HCT116 (cell line): ENCODE results near the gene SYNPO. TPM values are rescaled to one million over a fixed set of nuclear protein-coding genes. Genes with fewer than 3 reads are reported as not detected.

Experiments
- ATAC-seq: fragments of 200-7000 bp; cut with Tn5 transposase; 2 replicates; pipeline ENCODE4 v1.9.1; 2020; ENCODE audit warnings: mild to moderate bottlenecking, moderate library complexity
- BruUV-seq: library from RNA; stranded (reverse); fragments of 400-500 nt; replicated peaks from 2 replicates; lab custom pipeline; 2021; lab: Mats Ljungman, UMichigan
- CTCF ChIA-PET: fragments of 300-600 bp; sonication (Branson Sonifier 250); formaldehyde crosslinking; loops from one replicate; lab custom pipeline; 2021; ENCODE audit warnings: antibody characterized with exemption; lab: Charles Lee
- POLR2A ChIA-PET: fragments of 300-600, 350-600 bp; sonication (Branson Sonifier 250); formaldehyde crosslinking; loops from one replicate; lab custom pipeline; 2021; ENCODE audit warnings: antibody characterized with exemption; lab: Charles Lee
- RAD21 ChIA-PET, 2 experiments: fragments of 300-600 bp; sonication (Branson Sonifier 250); formaldehyde crosslinking; loops; one replicate each; lab custom pipeline; 2023; ENCODE audit warnings: low total read pairs in 2 of 2; ENCODE audit not compliant: uncharacterized antibody in 2 of 2, unreplicated experiment in 2 of 2, low non-redundant PET in 1 of 2; lab: Charles Lee
- DNase-seq: peaks from one replicate; pipeline ENCODE4 v3.0.0-alpha.2; 2010; ENCODE audit warnings: low read depth, low spot score
- H2AFZ ChIP-seq: fragments of 200-600 bp; shearing (Covaris generic), sonication (generic); 2 replicates; pipeline ENCODE4 v1.6.1; 2017; ENCODE audit warnings: low read depth, mixed run types, mixed read lengths, antibody characterized with exemption, low read length; ENCODE audit not compliant: poor library complexity, severe bottlenecking
- H3K27ac ChIP-seq: 2 replicates; pipeline ENCODE4 v1.5.1; 2012; ENCODE audit warnings: low read depth, low read length
- H3K27me3 ChIP-seq: fragments of 200-600 bp; sonication (generic); 2 replicates; pipeline ENCODE4 v1.6.1; 2016; ENCODE audit warnings: mixed run types, low read length, mixed read lengths; ENCODE audit not compliant: insufficient read depth
- H3K36me3 ChIP-seq, 2 experiments: fragments of 200-500 bp in 1 of 2; fragments of 200-600 bp in 1 of 2; sonication (Bioruptor generic) in 1 of 2; sonication (generic) in 1 of 2; 2 replicates each; pipeline versions ENCODE4 v1.5.1 to v1.6.1; 2014 to 2016; ENCODE audit warnings: low read length in 2 of 2, inconsistent platforms in 1 of 2, mixed read lengths in 1 of 2, mixed run types in 1 of 2; ENCODE audit not compliant: insufficient read depth in 2 of 2, control insufficient read depth in 1 of 2
- H3K4me1 ChIP-seq, 2 experiments: fragments of 200-600 bp in 1 of 2; sonication (generic) in 1 of 2; 2 replicates each; pipeline versions ENCODE4 v1.5.1 to v1.6.1; 2012 to 2017; ENCODE audit warnings: low read length in 2 of 2, inconsistent platforms in 1 of 2, mild to moderate bottlenecking in 1 of 2, mixed read lengths in 1 of 2, mixed run types in 1 of 2, moderate library complexity in 1 of 2; ENCODE audit not compliant: insufficient read depth in 2 of 2, control insufficient read depth in 1 of 2
- H3K4me2 ChIP-seq: fragments of 200-600 bp; sonication (generic); 2 replicates; pipeline ENCODE4 v1.6.1; 2017; ENCODE audit warnings: mixed run types, low read length, mixed read lengths
- H3K4me3 ChIP-seq, 2 experiments: fragments of 200-600 bp in 1 of 2; sonication (generic) in 1 of 2; replicated peaks in 1 of 2; 2 replicates each; pipeline ENCODE4 v1.5.1; 2011 to 2016; ENCODE audit warnings: low read length in 2 of 2, control low read depth in 1 of 2, low read depth in 1 of 2, mild to moderate bottlenecking in 1 of 2, mixed read lengths in 1 of 2, mixed run types in 1 of 2
- H3K79me2 ChIP-seq: fragments of 200-600 bp; sonication (generic); 2 replicates; pipeline ENCODE4 v1.6.1; 2017; ENCODE audit warnings: mild to moderate bottlenecking, mixed run types, low read length, moderate library complexity, mixed read lengths; ENCODE audit not compliant: insufficient read depth
- H3K9ac ChIP-seq: fragments of 200-600 bp; sonication (generic); 2 replicates; pipeline ENCODE4 v1.6.1; 2016; ENCODE audit warnings: low read length, mixed read lengths
- H3K9me2 ChIP-seq: fragments of 200-600 bp; sonication (generic), shearing (Covaris generic); 2 replicates; pipeline ENCODE4 v1.6.1; 2017; ENCODE audit warnings: mixed run types, mild to moderate bottlenecking, moderate library complexity; ENCODE audit not compliant: insufficient read depth
- H3K9me3 ChIP-seq, 2 experiments: fragments of 200-500 bp in 1 of 2; fragments of 200-600 bp in 1 of 2; sonication (Bioruptor generic) in 1 of 2; sonication (generic) in 1 of 2; 2 replicates each; pipeline ENCODE4 v1.6.1; 2014 to 2017; ENCODE audit warnings: low read length in 2 of 2, mixed read lengths in 2 of 2, inconsistent platforms in 1 of 2, low read depth in 1 of 2, mild to moderate bottlenecking in 1 of 2, mixed run types in 1 of 2, moderate library complexity in 1 of 2; ENCODE audit not compliant: control insufficient read depth in 1 of 2, insufficient read depth in 1 of 2
- H4K20me1 ChIP-seq: fragments of 200-600 bp; sonication (generic), shearing (Covaris generic); 2 replicates; pipeline ENCODE4 v1.6.1; 2017; ENCODE audit warnings: mixed run types, mild to moderate bottlenecking, moderate library complexity; ENCODE audit not compliant: insufficient read depth
- ATF3 ChIP-seq: IDR thresholded peaks from 2 replicates; pipeline ENCODE4 v1.6.1; 2012
- CEBPB ChIP-seq: IDR thresholded peaks from 2 replicates; pipeline ENCODE4 v1.6.1; 2012; ENCODE audit warnings: low read depth
- CTCF ChIP-seq, 3 experiments: fragments of 200-600 bp in 1 of 3; sonication (generic) in 1 of 3; IDR thresholded peaks in 2 of 3; conservative IDR thresholded peaks in 1 of 3; 2 replicates each; pipeline ENCODE4 v1.5.1; 2012 to 2017; ENCODE audit warnings: low read depth in 2 of 3, low read length in 2 of 3, antibody characterized with exemption in 1 of 3, borderline replicate concordance in 1 of 3, control low read depth in 1 of 3, mild to moderate bottlenecking in 1 of 3, mixed read lengths in 1 of 3, mixed run types in 1 of 3, moderate library complexity in 1 of 3; ENCODE audit not compliant: insufficient read depth in 1 of 3
- EGR1 ChIP-seq: IDR thresholded peaks from 2 replicates; pipeline ENCODE4 v1.6.1; 2012; ENCODE audit warnings: low read depth
- MAX ChIP-seq: IDR thresholded peaks from 2 replicates; pipeline ENCODE4 v1.6.1; 2012
- POLR2A ChIP-seq: IDR thresholded peaks from 2 replicates; pipeline ENCODE4 v1.7.0; 2011; ENCODE audit warnings: borderline replicate concordance; ENCODE audit not compliant: insufficient read depth, insufficient read length; ENCODE audit errors: extremely low read depth
- POLR2AphosphoS5 ChIP-seq: IDR thresholded peaks from 2 replicates; pipeline ENCODE4 v1.6.1; 2011; ENCODE audit warnings: mild to moderate bottlenecking, low read depth, low read length, moderate library complexity
- RAD21 ChIP-seq: IDR thresholded peaks from 2 replicates; pipeline ENCODE4 v1.6.1; 2012; ENCODE audit warnings: low read depth, mild to moderate bottlenecking
- REST ChIP-seq: IDR thresholded peaks from 2 replicates; pipeline ENCODE4 v1.6.1; 2012; ENCODE audit warnings: low read depth
- SRF ChIP-seq: IDR thresholded peaks from 2 replicates; pipeline ENCODE4 v1.6.1; 2012; ENCODE audit warnings: low read depth
- TCF7L2 ChIP-seq: IDR thresholded peaks from 2 replicates; pipeline ENCODE4 v1.7.0; 2011; ENCODE audit warnings: borderline replicate concordance, inconsistent platforms; ENCODE audit not compliant: insufficient read depth, insufficient read length; ENCODE audit errors: extremely low read depth
- ZBTB33 ChIP-seq: IDR thresholded peaks from 2 replicates; pipeline ENCODE4 v1.6.1; 2011; ENCODE audit warnings: mild to moderate bottlenecking, low read length, moderate library complexity; ENCODE audit not compliant: insufficient replicate concordance; ENCODE audit errors: extremely low read depth
- intact Hi-C: fragments of 100-400 bp; cut with micrococcal nuclease; formaldehyde crosslinking; loops from 2 replicates; pipeline ENCODE4 v1.10.0; 2022
- total RNA-seq: library from RNA; stranded (reverse); gene quantifications from one replicate; pipeline ENCODE4 v1.2.1, GENCODE V29; 2021; ENCODE audit not compliant: unreplicated experiment

SYNPO gene
- total RNA-seq, 1 experiment from 2014 or later, result 8.2 TPM

- H3K36me3 ChIP-seq, result no peaks in the 10 kb centered on the region
- no peaks in the 10 kb centered on the region for H3K9me2 ChIP-seq
- H3K79me2 ChIP-seq, result no peaks in the 10 kb centered on the region
- ChIA-PET POLR2A (no interaction called here), RAD21 (no interaction called here), CTCF (interaction anchor here (0.8 to 1.6 kb wide), 6 partner anchors 10 to 94 kb away, joined by 3 to 5 read pairs (median 3); partner anchors contain the start of gene SYNPO)
- peaks cover 4 to 15% of the 10 kb centered on the region in 2 experiments; a peak in 3 of 4 replicates for H3K4me1 ChIP-seq
- no peak for ATAC-seq
- no peak overlapping the region for H3K4me2 ChIP-seq
- DNase-seq, result no peak
- no peaks in the 10 kb centered on the region for H3K9me3 ChIP-seq
- no peak overlapping the region for H2AFZ ChIP-seq
- no peak overlapping the region for H3K27ac ChIP-seq
- H3K27me3 ChIP-seq, result no peaks in the 10 kb centered on the region
- TF ChIP-seq TCF7L2 (no peak), EGR1 (no peak), CTCF (IDR thresholded peaks at IDR 0.05 in 2 of 3, conservative IDR thresholded peaks at IDR 0.05 in 1 of 3; ENCODE audit: borderline replicate concordance in 1 of 3, insufficient read depth in 1 of 3, low read depth in 2 of 3, low read length in 2 of 3) (no peak; a peak in 1 of 6 replicates), POLR2AphosphoS5 (no peak), ZBTB33 (no peak), POLR2A (no peak), MAX (no peak), SRF (no peak), CEBPB (no peak), RAD21 (no peak), ATF3 (no peak), REST (no peak)
- BruUV-seq, result no TSS peak
- no peaks in the 10 kb centered on the region for H4K20me1 ChIP-seq
- intact Hi-C loops, result no loop called here
- no peak overlapping the region for H3K9ac ChIP-seq
- H3K4me3 ChIP-seq, result no peak overlapping the region
Measured at GRCh38 chr5:150653145-150653761, 12.8 kb downstream of the SYNPO start.
